ENCODE measurements around the gene CDSN.

DNA sequence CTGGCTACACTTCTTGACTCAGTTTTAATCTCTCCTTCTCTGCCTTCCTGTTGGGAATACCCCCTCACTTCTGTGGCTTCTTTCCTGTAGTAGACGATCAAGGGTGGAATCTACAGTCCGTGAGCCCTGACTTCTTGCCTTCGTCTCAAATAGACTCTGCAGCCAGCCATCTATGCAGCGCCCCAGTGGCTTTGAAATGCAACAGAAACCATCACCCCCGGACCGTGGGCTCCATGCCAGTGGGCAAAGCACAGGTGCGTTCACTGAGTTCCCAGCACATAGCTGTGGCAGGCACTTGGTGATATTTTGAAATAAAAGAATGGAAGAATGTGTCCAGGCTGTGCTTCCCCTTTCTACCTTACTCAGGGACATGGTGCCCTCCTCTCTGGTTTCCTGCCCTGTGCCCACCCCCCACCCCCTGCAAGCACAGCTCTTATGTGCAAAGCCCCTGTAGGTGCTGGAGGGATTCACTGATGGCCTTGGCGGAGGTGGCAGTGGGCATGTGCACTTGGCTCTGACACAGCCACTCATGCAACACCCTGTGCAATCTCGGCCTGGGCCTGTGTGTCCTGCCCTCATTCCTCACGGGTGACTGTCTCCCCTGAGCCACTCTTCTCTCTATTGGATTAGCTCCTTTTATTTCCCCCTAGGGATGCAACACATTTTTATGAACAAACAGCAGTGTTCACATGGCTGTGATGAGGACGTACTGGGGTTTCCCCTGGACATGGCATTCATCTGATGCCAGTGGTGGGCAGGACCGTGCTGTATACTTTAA is 5.5 kb upstream of the CDSN start:
- TF ChIP-seq CTCF (IDR thresholded peaks at IDR 0.05) (no peak), POLR2A (IDR thresholded peaks at IDR 0.05) (no peak)

Data from esophagus squamous epithelium (tissue), 4 donors.